Immature natural killer cell (primary cell): ENCODE results near the gene RETREG1. TPM values are rescaled to one million over a fixed set of nuclear protein-coding genes. Genes with fewer than 3 reads are reported as not detected.

ENCODE experiments used
- DNase-seq, 3 donors: peaks; one replicate each; pipeline ENCODE4 v3.0.0; 2022; ENCODE audit warnings: mixed read lengths in 1 of 3
- H3K27ac Mint-ChIP-seq, 6 donors: one replicate each; pipeline ENCODE4 v1.8.0; 2020; ENCODE audit warnings: mixed read lengths in 6 of 6, mild to moderate bottlenecking in 5 of 6, inconsistent platforms in 4 of 6, moderate library complexity in 3 of 6
- H3K27me3 Mint-ChIP-seq, 3 donors: one replicate each; pipeline ENCODE4 v1.8.0; 2020 to 2021; ENCODE audit warnings: low read depth in 3 of 3, mild to moderate bottlenecking in 3 of 3, mixed read lengths in 3 of 3, moderate library complexity in 3 of 3, inconsistent platforms in 1 of 3
- H3K36me3 Mint-ChIP-seq, 3 donors: one replicate each; pipeline ENCODE4 v1.8.0; 2020; ENCODE audit warnings: mixed read lengths in 3 of 3, inconsistent platforms in 2 of 3, mild to moderate bottlenecking in 2 of 3
- H3K4me1 Mint-ChIP-seq, 2 donors: one replicate each; pipeline ENCODE4 v1.8.0; 2020; ENCODE audit warnings: inconsistent platforms in 2 of 2, mild to moderate bottlenecking in 2 of 2, mixed read lengths in 2 of 2, moderate library complexity in 1 of 2
- H3K4me3 Mint-ChIP-seq, 5 donors: one replicate each; pipeline ENCODE4 v1.8.0; 2020; ENCODE audit warnings: mild to moderate bottlenecking in 5 of 5, mixed read lengths in 5 of 5, inconsistent platforms in 3 of 5, moderate library complexity in 3 of 5
- H3K9me3 Mint-ChIP-seq, 6 donors: one replicate each; pipeline ENCODE4 v1.8.0; 2020; ENCODE audit warnings: mild to moderate bottlenecking in 6 of 6, mixed read lengths in 6 of 6, inconsistent platforms in 4 of 6, moderate library complexity in 3 of 6
- polyA plus RNA-seq, 3 donors: library from polyadenylated mRNA; unstranded; fragments of 300-500 nt; fragmentation: Illumina TruSeq; gene quantifications; one replicate each; pipeline ENCODE4 v1.2.3, GENCODE V29; 2021

Gene RETREG1
- polyA plus RNA-seq, 3 donors from 2014 or later, result 2.8 to 5.6 (median 3.6) TPM

- H3K27ac Mint-ChIP-seq, result peak overlapping the region in 1 of 6 donors; percentile 7
- H3K9me3 Mint-ChIP-seq, result peaks cover 0 to 3% (median 0%) of the 10 kb centered on the region in 6 donors
- no peak overlapping the region for H3K4me3 Mint-ChIP-seq
- peaks cover 0 to 4% (median 3%) of the 10 kb centered on the region in 3 donors for H3K36me3 Mint-ChIP-seq
- H3K4me1 Mint-ChIP-seq, result no peaks in the 10 kb centered on the region
- no peak for DNase-seq
- no peaks in the 10 kb centered on the region for H3K27me3 Mint-ChIP-seq
These were observed 28.2 kb downstream of the RETREG1 start for GRCh38 chr5:16588434-16589214.

- peaks cover 0 to 3% (median 0%) of the 10 kb centered on the region in 6 donors for H3K9me3 Mint-ChIP-seq
- no peak for DNase-seq
- H3K36me3 Mint-ChIP-seq, result peaks cover 0 to 4% (median 3%) of the 10 kb centered on the region in 3 donors
- H3K27ac Mint-ChIP-seq, result no peak overlapping the region
- H3K27me3 Mint-ChIP-seq, result no peaks in the 10 kb centered on the region
- no peak overlapping the region for H3K4me3 Mint-ChIP-seq
- no peaks in the 10 kb centered on the region for H3K4me1 Mint-ChIP-seq
These were observed 30.2 kb downstream of the RETREG1 start for GRCh38 chr5:16586556-16586955.

GRCh38 chr5:16585041-16585667, 31.6 kb downstream of the RETREG1 start:
- Mint-ChIP-seq H3K27me3 (no peaks in the 10 kb centered on the region), H3K36me3 (no peaks in the 10 kb centered on the region), H3K4me1 (no peaks in the 10 kb centered on the region), H3K9me3 (peaks cover 0 to 3% (median 0%) of the 10 kb centered on the region in 6 donors), H3K27ac (no peak overlapping the region), H3K4me3 (no peak overlapping the region)
- DNase-seq, result no peak

GRCh38 chr5:16582081-16582480, 34.7 kb downstream of the RETREG1 start:
- peaks cover 0 to 2% (median 0%) of the 10 kb centered on the region in 3 donors for H3K27me3 Mint-ChIP-seq
- H3K4me1 Mint-ChIP-seq, result no peaks in the 10 kb centered on the region
- H3K4me3 Mint-ChIP-seq, result no peak overlapping the region
- H3K36me3 Mint-ChIP-seq, result no peaks in the 10 kb centered on the region
- no peak overlapping the region for H3K27ac Mint-ChIP-seq
- H3K9me3 Mint-ChIP-seq, result peaks cover 0 to 3% (median 0%) of the 10 kb centered on the region in 6 donors
- DNase-seq, result no peak

- H3K36me3 Mint-ChIP-seq, result no peaks in the 10 kb centered on the region
- no peak for DNase-seq
- peaks cover 0 to 3% (median 0%) of the 10 kb centered on the region in 6 donors for H3K9me3 Mint-ChIP-seq
- no peak overlapping the region for H3K27ac Mint-ChIP-seq
- H3K4me1 Mint-ChIP-seq, result no peaks in the 10 kb centered on the region
- peaks cover 0 to 2% (median 0%) of the 10 kb centered on the region in 3 donors for H3K27me3 Mint-ChIP-seq
- H3K4me3 Mint-ChIP-seq, result no peak overlapping the region
These were observed 36.4 kb downstream of the RETREG1 start for GRCh38 chr5:16580382-16580781.

- H3K4me1 Mint-ChIP-seq, result no peaks in the 10 kb centered on the region
- H3K9me3 Mint-ChIP-seq, result peaks cover 0 to 3% (median 0%) of the 10 kb centered on the region in 6 donors
- no peak for DNase-seq
- no peak overlapping the region for H3K4me3 Mint-ChIP-seq
- no peaks in the 10 kb centered on the region for H3K36me3 Mint-ChIP-seq
- H3K27me3 Mint-ChIP-seq, result peaks cover 0 to 2% (median 0%) of the 10 kb centered on the region in 3 donors
- no peak overlapping the region for H3K27ac Mint-ChIP-seq
These were observed 37.5 kb downstream of the RETREG1 start for GRCh38 chr5:16579142-16579847.

- no peak overlapping the region for H3K4me3 Mint-ChIP-seq
- H3K36me3 Mint-ChIP-seq, result no peaks in the 10 kb centered on the region
- no peak for DNase-seq
- H3K4me1 Mint-ChIP-seq, result no peaks in the 10 kb centered on the region
- H3K27me3 Mint-ChIP-seq, result peaks cover 0 to 4% (median under 1%) of the 10 kb centered on the region in 3 donors
- H3K9me3 Mint-ChIP-seq, result peaks cover 0 to 5% (median under 1%) of the 10 kb centered on the region in 6 donors
- no peak overlapping the region for H3K27ac Mint-ChIP-seq
These were observed 38.3 kb downstream of the RETREG1 start for GRCh38 chr5:16578474-16578883.

- Mint-ChIP-seq H3K27me3 (peaks cover 0 to 4% (median 2%) of the 10 kb centered on the region in 3 donors), H3K4me3 (no peak overlapping the region), H3K27ac (no peak overlapping the region), H3K4me1 (no peaks in the 10 kb centered on the region), H3K9me3 (peaks cover 0 to 5% (median under 1%) of the 10 kb centered on the region in 6 donors), H3K36me3 (no peaks in the 10 kb centered on the region)
- DNase-seq, result no peak
These were observed 39.1 kb downstream of the RETREG1 start for GRCh38 chr5:16577677-16578076.

GRCh38 chr5:16574789-16575721, 41.7 kb downstream of the RETREG1 start:
- H3K36me3 Mint-ChIP-seq, result peaks cover 0 to 3% (median 0%) of the 10 kb centered on the region in 3 donors
- H3K9me3 Mint-ChIP-seq, result peaks cover 0 to 5% (median 0%) of the 10 kb centered on the region in 6 donors

GRCh38 chr5:16573401-16573800, 43.4 kb downstream of the RETREG1 start:
- Mint-ChIP-seq H3K27ac (no peak overlapping the region), H3K4me1 (no peaks in the 10 kb centered on the region), H3K27me3 (peaks cover 0 to 2% (median 2%) of the 10 kb centered on the region in 3 donors), H3K4me3 (no peak overlapping the region), H3K36me3 (peaks cover 0 to 3% (median 0%) of the 10 kb centered on the region in 3 donors), H3K9me3 (peaks cover 0 to 4% (median 0%) of the 10 kb centered on the region in 6 donors)
- no peak for DNase-seq

More at GRCh38 chr5:16574789-16575721, 41.7 kb downstream of the RETREG1 start:
- no peak for DNase-seq
- Mint-ChIP-seq H3K27ac (no peak overlapping the region), H3K27me3 (peaks cover 0 to 4% (median 2%) of the 10 kb centered on the region in 3 donors), H3K4me1 (no peaks in the 10 kb centered on the region), H3K4me3 (no peak overlapping the region)

GRCh38 chr5:16572289-16573015, 44.3 kb downstream of the RETREG1 start:
- Mint-ChIP-seq H3K4me1 (no peaks in the 10 kb centered on the region), H3K4me3 (no peak overlapping the region), H3K27ac (no peak overlapping the region), H3K27me3 (peaks cover 0 to 2% (median 2%) of the 10 kb centered on the region in 3 donors), H3K9me3 (peaks cover 0 to 6% (median 0%) of the 10 kb centered on the region in 6 donors), H3K36me3 (peaks cover 3% of the 10 kb centered on the region in 3 donors)
- DNase-seq, result no peak

GRCh38 chr5:16571016-16571415, 45.8 kb downstream of the RETREG1 start:
- Mint-ChIP-seq H3K36me3 (peaks cover 3% of the 10 kb centered on the region in 3 donors), H3K27me3 (peaks cover 2% of the 10 kb centered on the region in 3 donors), H3K4me1 (no peaks in the 10 kb centered on the region), H3K4me3 (no peak overlapping the region), H3K9me3 (peaks cover 0 to 7% (median 0%) of the 10 kb centered on the region in 6 donors), H3K27ac (no peak overlapping the region)
- no peak for DNase-seq
